PC-9 (cell line): ENCODE results near the gene HELZ2.

Experiments used
- CTCF ChIP-seq: fragments of 200-600 bp; sonication (generic); conservative IDR thresholded peaks from 2 replicates; pipeline ENCODE4 v1.6.1; 2017; ENCODE audit warnings: mixed run types, antibody characterized with exemption, mild to moderate bottlenecking, moderate library complexity
- EZH2 ChIP-seq: fragments of 200-600 bp; sonication (generic); IDR thresholded peaks from 2 replicates; pipeline ENCODE4 v1.8.0; 2017; ENCODE audit warnings: antibody characterized with exemption, low read depth

GRCh38 chr20:63610581-63611435 is 36.8 kb upstream of the HELZ2 start:
- TF ChIP-seq CTCF (no peak), EZH2 (no peak)
